Sigmoid colon (tissue), 4 donors: ENCODE results near the gene BLOC1S3.

Experiments
- CTCF ChIP-seq, 4 experiments: fragments of 450-650 bp in 3 of 4; fragments of 200-600 bp in 1 of 4; IDR thresholded peaks; one replicate each; pipeline ENCODE4 v1.5.1; 2016 to 2019; ENCODE audit warnings: antibody characterized with exemption in 4 of 4, mild to moderate bottlenecking in 3 of 4, moderate library complexity in 2 of 4
- EP300 ChIP-seq, 4 donors: sonication (generic); formaldehyde crosslinking; IDR thresholded peaks; one replicate each; pipeline ENCODE4 v1.6.1; 2017; ENCODE audit warnings: antibody characterized with exemption in 4 of 4
- POLR2A ChIP-seq, 2 donors: fragments of 450-650 bp; IDR thresholded peaks; one replicate each; pipeline ENCODE4 v1.6.1; 2016; ENCODE audit warnings: antibody characterized with exemption in 2 of 2, mild to moderate bottlenecking in 2 of 2, moderate library complexity in 2 of 2

- TF ChIP-seq CTCF (IDR thresholded peaks at IDR 0.05) (no peak), POLR2A (IDR thresholded peaks at IDR 0.05) (no peak), EP300 (IDR thresholded peaks at IDR 0.05) (no peak)
These were observed 39.1 kb upstream of the BLOC1S3 start for GRCh38 chr19:45139286-45140143.
